ENCODE results near the gene TMA16.
"Not testable (repeated sequence)": the region's sequence is repeated elsewhere in the genome, so short reads cannot be mapped to it uniquely, and the experiment has no call there.

The TMA16 gene

GRCh38 chr4:163505374-163505773 is 10.9 kb downstream of the TMA16 start:
- DNase-seq (ENCODE audit: low read depth in 1 of 2, low spot score in 1 of 2), result no peak

DNA sequence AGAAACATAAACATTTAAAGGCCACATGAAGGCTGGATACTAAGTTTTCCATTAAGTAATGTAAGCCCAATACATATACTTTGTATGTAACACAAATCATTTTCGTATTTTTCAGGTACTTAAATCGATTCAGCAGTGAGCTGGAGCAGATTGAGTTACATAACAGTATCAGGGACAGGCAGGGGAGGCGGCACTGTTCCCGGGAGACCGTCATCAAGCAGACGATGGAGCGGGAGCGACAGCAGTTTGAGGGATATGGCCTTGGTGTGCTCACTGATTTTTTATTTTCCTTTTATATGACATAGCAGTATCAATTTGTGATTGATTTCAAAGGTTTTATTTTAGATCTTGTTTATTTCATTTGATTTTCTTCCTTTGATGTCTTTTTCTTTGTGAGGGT is 20.7 kb downstream of the TMA16 start:
- DNase-seq (ENCODE audit: low read depth in 1 of 2, low spot score in 1 of 2), result no peak

DNA sequence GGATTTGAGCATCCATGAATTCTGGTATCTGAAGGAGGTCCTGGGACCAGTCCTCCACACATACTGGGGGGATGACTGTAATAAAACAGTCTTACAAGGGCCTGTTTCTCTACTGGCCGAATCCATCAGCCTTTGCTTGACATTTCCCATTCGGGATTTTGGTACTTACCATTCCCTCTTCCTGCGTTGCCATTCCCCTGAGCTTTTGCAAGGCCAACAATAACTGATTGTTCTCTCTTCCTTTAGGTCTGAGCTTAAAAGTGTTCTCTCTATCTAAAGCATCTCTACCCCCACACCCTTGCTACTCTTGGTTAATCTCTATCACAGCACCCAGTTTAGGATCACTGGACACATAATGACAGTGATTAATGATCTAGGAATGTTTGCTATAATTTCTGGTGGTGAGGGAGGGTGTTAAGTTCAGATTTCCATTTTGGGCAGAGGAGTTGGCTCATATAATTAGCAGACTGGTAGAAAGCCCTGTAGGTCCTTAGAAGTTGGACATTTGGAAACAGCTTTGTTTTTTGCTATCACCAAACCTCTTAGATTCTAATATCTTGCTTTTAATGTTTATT is 29.4 kb downstream of the TMA16 start:
- DNase-seq (ENCODE audit: low read depth in 1 of 2, low spot score in 1 of 2), result no peak

GRCh38 chr4:163525982-163526381 is 31.5 kb downstream of the TMA16 start:
- DNase-seq (ENCODE audit: low read depth in 1 of 2, low spot score in 1 of 2), result no peak

GRCh38 chr4:163527172-163527571 is 32.7 kb downstream of the TMA16 start:
- no peak for DNase-seq (ENCODE audit: low read depth in 1 of 2, low spot score in 1 of 2)

DNA sequence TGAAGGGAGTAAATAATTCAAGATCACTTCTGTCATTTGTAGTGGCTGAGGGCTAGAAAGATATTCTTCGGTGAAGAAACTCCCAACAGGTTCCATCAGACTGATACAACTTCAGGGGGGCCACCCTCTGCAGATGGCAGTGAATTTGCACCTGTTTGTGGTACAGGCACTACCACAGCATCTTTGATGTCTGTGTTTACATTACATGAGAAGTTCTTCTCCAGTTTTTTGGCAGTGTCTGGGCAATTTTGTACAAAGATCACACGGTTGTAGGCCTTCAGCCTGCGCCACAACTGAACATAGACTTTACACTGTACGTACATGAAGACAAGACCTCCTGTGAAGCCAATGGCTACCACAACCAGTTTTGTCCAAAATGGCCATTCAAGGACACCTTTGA is 34.2 kb downstream of the TMA16 start:
- DNase-seq (ENCODE audit: low read depth in 1 of 2, low spot score in 1 of 2), result no peak

GRCh38 chr4:163534056-163534455 is 39.6 kb downstream of the TMA16 start:
- no peak for DNase-seq (ENCODE audit: low read depth in 1 of 2, low spot score in 1 of 2)

DNA sequence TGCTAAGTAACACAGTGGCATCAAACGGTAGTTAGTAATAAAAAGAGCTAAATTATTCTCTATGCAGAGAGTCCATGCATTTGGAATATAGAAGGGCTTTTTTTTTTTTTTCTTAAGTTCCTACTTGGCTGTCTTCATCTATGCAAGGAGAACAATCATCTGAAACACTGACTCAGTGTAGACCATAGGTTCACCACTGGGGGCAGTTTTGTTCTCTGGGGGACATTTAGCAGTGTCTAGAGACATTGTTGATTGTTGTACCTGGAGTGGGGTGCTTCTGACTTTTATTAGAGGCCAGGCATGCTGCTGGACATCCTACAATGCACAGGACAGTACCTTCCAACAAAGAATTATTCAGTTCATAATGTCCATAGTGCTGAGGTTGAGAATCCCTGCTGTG is 41.2 kb downstream of the TMA16 start:
- DNase-seq (ENCODE audit: low read depth in 1 of 2, low spot score in 1 of 2), result no peak

GRCh38 chr4:163536091-163536490 is 41.6 kb downstream of the TMA16 start:
- DNase-seq (ENCODE audit: low read depth in 1 of 2, low spot score in 1 of 2), result no peak

DNA sequence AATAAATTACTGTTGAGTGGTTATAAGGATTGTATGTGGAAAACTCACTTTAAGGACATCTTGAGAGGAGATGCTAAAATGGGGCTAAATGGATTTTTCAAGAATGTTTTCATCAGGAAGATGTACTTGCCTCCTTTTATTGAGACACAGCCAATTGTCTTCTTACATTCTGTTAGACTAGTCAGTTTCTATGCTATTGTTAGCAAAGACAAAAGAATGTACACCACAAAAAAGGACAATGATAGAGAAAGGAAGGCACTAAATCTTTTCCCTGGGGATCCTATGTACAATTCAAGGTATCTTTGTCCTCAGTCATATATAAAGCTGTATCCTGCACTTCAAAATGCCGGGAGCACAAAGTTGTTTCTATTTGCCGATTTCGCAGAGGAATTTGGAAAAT is 42.6 kb downstream of the TMA16 start:
- DNase-seq (ENCODE audit: low read depth in 1 of 2, low spot score in 1 of 2), result no peak

DNA sequence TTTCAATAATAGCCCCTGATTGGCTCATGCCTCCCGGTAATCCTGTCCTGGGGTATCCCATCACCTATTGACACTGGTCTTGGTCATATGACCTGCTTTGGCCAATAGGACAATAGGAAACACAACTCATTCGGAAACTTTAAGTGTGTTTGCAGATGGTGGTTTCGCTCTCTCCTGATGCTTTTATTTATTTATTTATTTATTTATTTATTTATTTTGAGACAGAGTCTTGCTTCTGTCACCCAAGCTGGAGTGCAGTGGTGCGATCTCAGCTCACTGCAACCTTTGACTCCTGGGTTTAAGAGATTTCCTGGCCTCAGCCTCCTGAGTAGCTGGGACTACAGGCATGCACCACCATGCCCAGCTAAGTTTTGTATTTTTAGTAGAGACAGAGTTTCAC is 44.3 kb downstream of the TMA16 start:
- not testable (repeated sequence) for DNase-seq (ENCODE audit: low read depth in 1 of 2, low spot score in 1 of 2)

DNA sequence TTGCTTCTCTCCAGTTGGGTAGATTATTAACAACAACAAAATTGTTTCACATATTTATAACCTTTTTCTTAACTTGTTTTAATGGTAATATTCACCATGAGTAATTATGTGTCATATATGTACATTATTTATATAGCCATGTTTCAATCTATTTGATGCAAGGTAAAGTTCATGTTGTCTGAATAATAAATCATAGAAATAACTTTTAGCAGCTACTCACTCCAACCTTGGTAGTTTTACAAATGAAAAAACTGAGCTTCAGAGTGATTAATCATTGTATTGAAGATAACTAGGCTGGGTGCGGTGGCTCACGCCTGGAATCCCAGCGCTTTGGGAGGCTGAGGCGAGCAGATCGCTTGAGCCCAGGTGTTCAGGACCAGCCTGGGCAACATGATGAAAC is 46.0 kb downstream of the TMA16 start:
- no peak for DNase-seq (ENCODE audit: low read depth in 1 of 2, low spot score in 1 of 2)

DNA sequence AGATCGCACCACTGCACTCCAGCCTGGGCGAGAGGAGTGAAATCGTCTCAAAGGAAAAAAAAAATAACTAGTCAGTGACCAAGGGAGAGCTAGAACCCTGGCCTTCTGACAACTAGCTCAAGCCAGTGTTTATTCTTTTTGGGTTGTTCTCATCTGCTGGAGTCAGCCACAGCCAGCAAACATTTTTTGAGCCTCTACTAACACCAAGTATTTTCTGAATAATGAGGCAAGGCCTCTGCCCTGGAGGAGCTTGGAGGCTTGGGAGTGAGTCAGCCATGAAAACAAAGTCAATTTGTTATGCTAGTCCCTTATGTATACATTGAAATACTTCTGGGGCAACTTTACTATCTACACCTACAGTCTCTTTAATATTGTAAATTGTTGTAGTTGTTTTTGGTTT is 46.5 kb downstream of the TMA16 start:
- no peak for DNase-seq (ENCODE audit: low read depth in 1 of 2, low spot score in 1 of 2)

DNA sequence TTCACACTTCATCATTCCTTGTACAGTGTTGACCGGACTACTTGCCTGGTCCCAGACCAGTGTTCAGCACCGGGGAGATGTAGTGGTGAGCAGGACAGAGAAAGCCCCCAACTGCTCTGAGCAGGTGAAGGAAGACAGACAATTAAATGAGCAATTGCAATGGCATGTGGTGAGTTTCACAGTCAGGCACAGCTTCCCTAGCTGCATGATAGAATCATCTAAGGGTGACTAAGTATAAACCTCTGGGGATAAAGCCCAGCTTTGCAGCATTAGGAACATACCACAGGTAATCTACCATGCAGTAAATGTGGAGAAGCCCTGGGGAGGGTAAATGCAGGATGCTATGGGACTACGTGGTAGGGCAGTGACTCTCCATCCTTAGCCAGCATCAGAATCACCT is 47.8 kb downstream of the TMA16 start:
- DNase-seq (ENCODE audit: low read depth in 1 of 2, low spot score in 1 of 2), result no peak

- peak; percentile 27 to 34 for DNase-seq (ENCODE audit: low read depth in 1 of 2, low spot score in 1 of 2)
Measured at GRCh38 chr4:163544407-163545038, 50.0 kb downstream of the TMA16 start.

DNA sequence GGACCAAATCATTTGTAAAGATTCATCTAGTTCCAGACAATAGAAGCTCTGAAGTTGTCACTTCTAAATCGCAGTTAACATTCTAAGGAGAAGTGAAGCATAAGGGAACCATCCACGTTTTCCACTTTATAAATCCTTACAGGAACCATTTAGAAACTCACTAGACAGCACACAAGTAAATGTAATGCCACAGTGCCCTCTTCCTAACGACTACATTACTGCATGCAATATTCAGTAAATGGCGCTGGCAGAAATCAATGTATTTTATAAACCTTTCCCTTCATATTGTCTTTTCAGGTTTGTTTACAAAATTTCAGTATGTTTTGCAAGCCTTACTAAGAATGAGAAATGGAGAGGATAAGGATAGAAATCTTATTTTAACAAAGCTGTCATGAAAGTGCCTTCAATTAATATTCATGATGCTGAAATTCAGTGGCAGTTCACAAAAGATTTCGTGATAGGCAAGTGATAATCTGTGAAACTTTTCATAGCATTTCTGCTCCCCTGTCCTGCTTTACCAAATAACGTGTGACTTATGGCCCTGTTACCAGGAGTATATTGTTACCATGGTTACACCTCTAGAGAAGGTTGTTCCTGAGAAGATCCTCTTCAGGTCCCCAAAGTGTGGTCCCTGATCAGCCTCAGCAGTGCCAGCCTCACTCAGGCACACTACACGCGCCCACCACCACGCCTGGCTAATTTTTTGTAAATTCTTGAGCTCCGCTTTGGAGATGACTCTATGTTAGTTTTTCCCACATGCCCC is 54.2 kb downstream of the TMA16 start:
- DNase-seq (ENCODE audit: low read depth in 1 of 2, low spot score in 1 of 2), result no peak

GRCh38 chr4:163550869-163551267 is 56.4 kb downstream of the TMA16 start:
- no peak for DNase-seq (ENCODE audit: low read depth in 1 of 2, low spot score in 1 of 2)

- DNase-seq (ENCODE audit: low read depth in 1 of 2, low spot score in 1 of 2), result no peak
Measured at GRCh38 chr4:163553146-163553545, 58.7 kb downstream of the TMA16 start.

DNA sequence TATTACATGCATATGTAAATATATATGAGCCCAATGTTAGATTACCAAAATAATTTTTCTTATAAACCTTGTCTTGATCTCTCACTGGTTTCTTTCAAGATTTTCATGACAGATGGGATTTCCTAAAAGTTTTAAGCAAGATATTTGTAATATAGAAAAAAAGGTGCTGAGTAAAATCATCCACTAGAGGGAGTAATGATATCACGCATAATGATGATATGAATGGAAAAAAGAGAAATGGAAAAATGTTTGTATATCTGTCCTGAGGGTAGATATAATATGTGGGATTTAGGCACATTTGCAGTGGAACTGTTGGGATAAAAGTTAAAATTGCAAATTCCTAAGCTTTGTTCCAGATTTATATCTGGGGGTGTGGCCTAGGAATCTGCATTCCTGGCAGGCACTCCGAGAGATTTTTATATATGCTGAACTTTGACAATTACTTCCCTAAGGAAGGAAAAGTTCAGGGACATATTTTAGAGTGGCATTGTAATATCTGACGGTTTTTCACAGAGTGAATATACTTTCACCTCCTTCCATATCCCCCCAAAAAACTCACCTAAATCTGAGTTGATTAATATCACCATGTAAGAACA is 60.5 kb downstream of the TMA16 start:
- DNase-seq (ENCODE audit: low read depth in 1 of 2, low spot score in 1 of 2), result no peak

- no peak for DNase-seq (ENCODE audit: low read depth in 1 of 2, low spot score in 1 of 2)
Measured at GRCh38 chr4:163556177-163556576, 61.7 kb downstream of the TMA16 start.

DNA sequence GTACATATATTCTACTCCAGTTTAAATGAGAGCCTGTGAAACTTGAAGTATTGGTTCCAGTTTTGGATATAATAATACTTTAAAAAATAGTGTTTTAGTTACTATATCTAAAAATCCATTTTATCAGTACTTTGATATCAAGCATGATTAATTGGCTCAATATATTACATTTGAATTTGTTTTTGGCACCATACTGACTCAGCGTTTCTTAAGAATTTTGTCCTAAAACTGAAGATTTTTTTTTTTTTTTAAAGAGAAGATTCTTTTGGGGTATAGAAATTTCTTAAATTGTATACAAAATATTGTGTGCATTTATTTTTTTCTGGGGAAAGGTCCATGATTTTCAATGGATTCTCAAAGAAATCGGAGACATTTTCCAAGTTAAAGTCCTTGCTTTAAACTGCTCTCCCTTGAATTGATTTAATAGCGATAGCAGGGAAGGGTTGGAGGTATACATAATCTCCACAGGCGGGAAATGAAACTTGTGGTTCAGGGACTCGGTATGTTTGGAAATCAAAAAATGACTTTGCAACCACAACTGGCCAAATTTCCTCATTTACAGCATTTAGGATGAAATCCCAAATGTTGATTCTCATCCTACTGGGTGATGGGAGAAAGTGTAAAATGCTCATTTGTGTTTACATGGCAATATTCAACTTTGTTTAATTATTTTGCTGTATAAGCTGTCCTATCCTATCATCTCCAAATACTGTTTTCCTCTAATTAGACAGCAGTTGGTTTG is 62.3 kb downstream of the TMA16 start:
- DNase-seq (ENCODE audit: low read depth in 1 of 2, low spot score in 1 of 2), result no peak

All from activated T-helper 1 cell treated with anti-CD3 and anti-CD28 coated beads, Interleukin-2, amount 50 U/mL, for 16 hours (primary cell).